IMR-90 (cell line): ENCODE measurements around the gene ST6GALNAC3. TPM values are rescaled to one million over a fixed set of nuclear protein-coding genes. Genes with fewer than 3 reads are reported as not detected.

Experiments
- ATAC-seq: fragments of 200-7000 bp; cut with Tn5 transposase; 2 replicates; pipeline ENCODE4 v1.9.1; 2020; ENCODE audit warnings: low read depth, mild to moderate bottlenecking, moderate library complexity
- BruUV-seq: library from RNA; stranded (reverse); fragments of 400-500 nt; replicated peaks from 2 replicates; lab custom pipeline; 2021; lab: Mats Ljungman, UMichigan
- CTCF ChIA-PET: fragments of 300-600 bp; formaldehyde crosslinking; extraction: SDS; loops from one replicate; lab custom pipeline; 2021; ENCODE audit warnings: antibody characterized with exemption; lab: Yijun Ruan, JAX
- POLR2A ChIA-PET: fragments of 300-600 bp; sonication (Branson Sonifier 250); formaldehyde crosslinking; loops from one replicate; lab custom pipeline; 2022; ENCODE audit warnings: antibody characterized with exemption; ENCODE audit not compliant: unreplicated experiment; lab: Charles Lee
- DNase-seq: peaks from one replicate; pipeline ENCODE4 v3.0.0; 2013
- H2AFZ ChIP-seq: replicated peaks from 2 replicates; pipeline ENCODE3; 2013; ENCODE audit warnings: low read length, mild to moderate bottlenecking; ENCODE audit not compliant: poor library complexity
- H2AK5ac ChIP-seq: 2 replicates; pipeline ENCODE4 v1.6.1; 2013; ENCODE audit warnings: low read depth, low read length, inconsistent platforms
- H2AK9ac ChIP-seq: replicated peaks from 2 replicates; pipeline ENCODE3; 2013; ENCODE audit warnings: mild to moderate bottlenecking, low read depth, low read length, moderate library complexity; ENCODE audit not compliant: poor library complexity
- H2BK120ac ChIP-seq: 2 replicates; pipeline ENCODE4 v1.6.1; 2013; ENCODE audit warnings: low read depth, low read length, inconsistent platforms
- H2BK15ac ChIP-seq: 3 replicates; pipeline ENCODE4 v1.6.1; 2013; ENCODE audit warnings: low read depth, low read length, inconsistent platforms
- H2BK20ac ChIP-seq: 2 replicates; pipeline ENCODE4 v1.6.1; 2013; ENCODE audit warnings: low read depth, mild to moderate bottlenecking, inconsistent platforms, low read length, moderate library complexity
- H2BK5ac ChIP-seq: 2 replicates; pipeline ENCODE4 v1.6.1; 2013; ENCODE audit warnings: mild to moderate bottlenecking, low read depth, low read length, inconsistent platforms; ENCODE audit not compliant: poor library complexity, severe bottlenecking
- H3K14ac ChIP-seq: replicated peaks from 2 replicates; pipeline ENCODE4 v1.6.1; 2013; ENCODE audit warnings: low read depth, low read length, inconsistent platforms
- H3K18ac ChIP-seq: 2 replicates; pipeline ENCODE4 v1.6.1; 2013; ENCODE audit warnings: low read depth, low read length, control low read depth
- H3K23ac ChIP-seq: 2 replicates; pipeline ENCODE4 v1.6.1; 2013; ENCODE audit warnings: low read depth, low read length, inconsistent platforms
- H3K27ac ChIP-seq: 2 replicates; pipeline ENCODE4 v1.5.1; 2013; ENCODE audit warnings: mild to moderate bottlenecking, control low read depth, low read length; ENCODE audit not compliant: insufficient read depth
- H3K27me3 ChIP-seq: 2 replicates; pipeline ENCODE4 v1.6.1; 2013; ENCODE audit warnings: low read length; ENCODE audit not compliant: control insufficient read depth, insufficient read depth
- H3K36me3 ChIP-seq: 2 replicates; pipeline ENCODE4 v1.6.1; 2013; ENCODE audit warnings: low read length, mixed read lengths; ENCODE audit not compliant: control insufficient read depth, insufficient read depth
- H3K4ac ChIP-seq: 2 replicates; pipeline ENCODE4 v1.6.1; 2013; ENCODE audit warnings: low read depth, low read length, inconsistent platforms
- H3K4me1 ChIP-seq: 2 replicates; pipeline ENCODE4 v1.6.1; 2013; ENCODE audit warnings: low read length, mixed read lengths; ENCODE audit not compliant: control insufficient read depth, insufficient read depth
- H3K4me2 ChIP-seq: 2 replicates; pipeline ENCODE4 v1.6.1; 2013; ENCODE audit warnings: low read depth, mild to moderate bottlenecking, control low read depth, low read length, moderate library complexity
- H3K4me3 ChIP-seq: 2 replicates; pipeline ENCODE4 v1.5.1; 2013; ENCODE audit warnings: low read depth, mild to moderate bottlenecking, control low read depth, low read length, moderate library complexity; ENCODE audit not compliant: insufficient read depth
- H3K56ac ChIP-seq: 2 replicates; pipeline ENCODE4 v1.6.1; 2013; ENCODE audit warnings: low read length, inconsistent platforms; ENCODE audit not compliant: insufficient read depth; ENCODE audit errors: extremely low read depth
- H3K79me1 ChIP-seq, 2 experiments: 2 replicates each; pipeline ENCODE4 v1.6.1; 2013; ENCODE audit warnings: low read length in 2 of 2, inconsistent platforms in 1 of 2, low read depth in 1 of 2
- H3K9ac ChIP-seq: 2 replicates; pipeline ENCODE4 v1.6.1; 2013; ENCODE audit warnings: low read depth, low read length, control low read depth
- H3K9me1 ChIP-seq: 2 replicates; pipeline ENCODE4 v1.6.1; 2013; ENCODE audit warnings: low read length, inconsistent platforms; ENCODE audit not compliant: insufficient read depth
- H3K9me3 ChIP-seq: 2 replicates; pipeline ENCODE4 v1.6.1; 2013; ENCODE audit warnings: low read length; ENCODE audit not compliant: control insufficient read depth, insufficient read depth
- H4K20me1 ChIP-seq: 2 replicates; pipeline ENCODE4 v1.6.1; 2013; ENCODE audit warnings: low read length, inconsistent platforms; ENCODE audit not compliant: insufficient read depth
- H4K5ac ChIP-seq: 2 replicates; pipeline ENCODE4 v1.6.1; 2013; ENCODE audit warnings: mild to moderate bottlenecking, low read depth, low read length, control low read depth
- H4K8ac ChIP-seq, 2 experiments: 2 replicates each; pipeline ENCODE4 v1.6.1; 2013; ENCODE audit warnings: low read depth in 2 of 2, low read length in 2 of 2, control low read depth in 1 of 2, inconsistent platforms in 1 of 2
- H4K91ac ChIP-seq: 2 replicates; pipeline ENCODE4 v1.6.1; 2013; ENCODE audit warnings: low read depth, low read length, inconsistent platforms; ENCODE audit not compliant: insufficient read depth
- CEBPB ChIP-seq: IDR thresholded peaks from 2 replicates; pipeline ENCODE4 v1.6.1; 2012; ENCODE audit warnings: low read depth, low read length, improper control_type of control experiment
- MAZ ChIP-seq: IDR thresholded peaks from 2 replicates; pipeline ENCODE4 v1.6.1; 2012; ENCODE audit warnings: low read depth, mild to moderate bottlenecking, low read length, improper control_type of control experiment, moderate library complexity, borderline replicate concordance
- MXI1 ChIP-seq: IDR thresholded peaks from 2 replicates; pipeline ENCODE4 v1.6.1; 2012; ENCODE audit warnings: low read depth, mild to moderate bottlenecking, low read length, moderate library complexity, borderline replicate concordance
- POLR2A ChIP-seq: IDR thresholded peaks from 2 replicates; pipeline ENCODE4 v1.6.1; 2012; ENCODE audit warnings: mild to moderate bottlenecking, low read depth, low read length
- RCOR1 ChIP-seq: IDR thresholded peaks from 2 replicates; pipeline ENCODE4 v1.6.1; 2012; ENCODE audit warnings: mild to moderate bottlenecking, low read length, improper control_type of control experiment; ENCODE audit not compliant: insufficient replicate concordance
- WGBS, 2 experiments: methylation state at CpG; one replicate each; pipeline versions ENCODE4 v1.1.5 to v1.1.7; 2013; ENCODE audit warnings: missing lambda C conversion rate in 2 of 2; ENCODE audit not compliant: insufficient read length in 1 of 2; ENCODE audit errors: extremely low coverage in 2 of 2; 5-methylcytosine and 5-hydroxymethylcytosine counted together
- dilution Hi-C: fragments of 300-500 bp; cut with HindIII; formaldehyde crosslinking; loops from one replicate; pipeline ENCODE4 v1.14.3; 2018; ENCODE audit warnings: low sequenced_read_pairs; ENCODE audit not compliant: unreplicated experiment
- in situ Hi-C: fragments of 300-500 bp; cut with MboI; formaldehyde crosslinking; loops from 3 replicates; pipeline ENCODE4 v1.14.3; 2019; ENCODE audit warnings: low sequenced_read_pairs, inconsistent platforms, mixed read lengths
- intact Hi-C: fragments of 100-400 bp; cut with micrococcal nuclease; formaldehyde crosslinking; loops from 2 replicates; pipeline ENCODE4 v1.10.0; 2022
- polyA plus RNA-seq, 3 experiments: library from polyadenylated mRNA; depleted of rRNA; stranded (reverse); fragments of >200 nt; gene quantifications; 2 replicates each; pipeline ENCODE4 v1.2.3, GENCODE V29; 2012; ENCODE audit warnings: low replicate concordance in 1 of 3
- total RNA-seq: library from RNA; depleted of rRNA; stranded (reverse); fragments of >200 nt; gene quantifications from 2 replicates; pipeline ENCODE4 v1.2.3, GENCODE V29; 2012
- TF ChIP-seq, protein P1 (sequence below): fragments of 150-350 bp; IDR thresholded peaks from 2 replicates; pipeline ENCODE4 v1.6.1; 2016; ENCODE audit warnings: low read depth, mild to moderate bottlenecking, low read length, moderate library complexity, borderline replicate concordance
- TF ChIP-seq, protein P2 (sequence below): conservative IDR thresholded peaks from 2 replicates; pipeline ENCODE4 v1.5.1; 2012; ENCODE audit warnings: mild to moderate bottlenecking, low read depth, low read length, improper control_type of control experiment

ST6GALNAC3 gene
- total and polyA plus RNA-seq, 2 of the 4 experiments (the other 2 are of a cell fraction), result 0.65 to 1.3 TPM

DNA sequence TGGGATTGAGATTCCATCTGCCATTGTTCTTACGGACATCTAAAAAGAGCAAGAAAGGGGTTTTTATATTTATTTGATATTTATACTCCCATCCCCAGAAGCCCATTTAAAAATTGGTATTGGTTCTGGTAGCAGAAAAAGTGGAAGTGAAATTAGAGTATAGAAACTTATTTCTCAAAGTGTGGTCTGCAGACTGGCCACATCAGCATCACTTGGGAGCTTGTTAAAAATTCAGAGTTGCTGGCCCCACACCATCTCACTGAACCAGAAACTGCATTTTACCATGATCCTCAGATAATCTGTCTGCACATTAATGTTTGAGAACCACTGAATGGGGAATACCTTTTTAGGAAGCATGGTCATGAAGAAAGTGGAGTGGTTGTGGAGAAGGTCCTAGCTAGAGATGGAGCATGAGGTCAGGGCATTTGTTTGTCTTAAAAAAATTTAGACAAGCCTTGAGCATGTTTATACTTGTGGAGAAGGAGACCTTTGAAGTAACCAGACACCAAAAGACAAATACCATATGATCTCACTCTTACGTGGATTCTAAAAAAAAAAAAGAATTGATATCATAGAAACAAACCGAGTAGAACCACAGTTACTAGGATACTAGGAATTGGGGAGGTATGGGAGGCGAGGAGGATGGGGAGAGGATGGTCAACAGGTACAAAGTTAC, 116.3 kb downstream of the ST6GALNAC3 start:
- Histone ChIP-seq H3K9ac (no peak overlapping the region), H3K14ac (no peak overlapping the region), H2BK20ac (no peak overlapping the region), H3K27me3 (no peaks in the 10 kb centered on the region), H3K79me1 (no peaks in the 10 kb centered on the region), H3K4me3 (no peak overlapping the region), H3K9me1 (no peaks in the 10 kb centered on the region), H2AK9ac (no peak overlapping the region), H4K5ac (no peak overlapping the region), H3K4me2 (no peak overlapping the region), H3K36me3 (no peaks in the 10 kb centered on the region), H3K4me1 (no peaks in the 10 kb centered on the region), H4K8ac (no peak overlapping the region), H3K56ac (no peak overlapping the region), H4K20me1 (no peaks in the 10 kb centered on the region), H2AFZ (no peak overlapping the region), H3K4ac (no peak overlapping the region), H2BK5ac (no peak overlapping the region), H2AK5ac (no peak overlapping the region), H3K27ac (no peak overlapping the region), H3K9me3 (no peaks in the 10 kb centered on the region), H3K23ac (no peak overlapping the region), H2BK15ac (no peak overlapping the region), H2BK120ac (no peak overlapping the region), H3K18ac (no peak overlapping the region), H4K91ac (no peak overlapping the region)
- ATAC-seq (no peak), DNase-seq (no peak)
- intact Hi-C loops, result no loop called here
- POLR2A ChIA-PET, result no interaction called here
- no CpG with 5 or more reads among the region's 4 CpGs for WGBS, 2 experiments
- no TSS peak for BruUV-seq
- in situ Hi-C loops, result no loop called here
- CTCF ChIA-PET, result interaction anchor here (0.7 kb wide), 1 partner anchor 1093 kb away, joined by 3 read pairs; no protein-coding TSS in a partner anchor
- dilution Hi-C loops, result no loop called here
- TF ChIP-seq, protein P1, sequence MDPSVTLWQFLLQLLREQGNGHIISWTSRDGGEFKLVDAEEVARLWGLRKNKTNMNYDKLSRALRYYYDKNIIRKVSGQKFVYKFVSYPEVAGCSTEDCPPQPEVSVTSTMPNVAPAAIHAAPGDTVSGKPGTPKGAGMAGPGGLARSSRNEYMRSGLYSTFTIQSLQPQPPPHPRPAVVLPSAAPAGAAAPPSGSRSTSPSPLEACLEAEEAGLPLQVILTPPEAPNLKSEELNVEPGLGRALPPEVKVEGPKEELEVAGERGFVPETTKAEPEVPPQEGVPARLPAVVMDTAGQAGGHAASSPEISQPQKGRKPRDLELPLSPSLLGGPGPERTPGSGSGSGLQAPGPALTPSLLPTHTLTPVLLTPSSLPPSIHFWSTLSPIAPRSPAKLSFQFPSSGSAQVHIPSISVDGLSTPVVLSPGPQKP, result no peak
- TF ChIP-seq CEBPB (no peak), RCOR1 (no peak), POLR2A (no peak), MAZ (no peak), MXI1 (no peak)
- TF ChIP-seq, protein P2, sequence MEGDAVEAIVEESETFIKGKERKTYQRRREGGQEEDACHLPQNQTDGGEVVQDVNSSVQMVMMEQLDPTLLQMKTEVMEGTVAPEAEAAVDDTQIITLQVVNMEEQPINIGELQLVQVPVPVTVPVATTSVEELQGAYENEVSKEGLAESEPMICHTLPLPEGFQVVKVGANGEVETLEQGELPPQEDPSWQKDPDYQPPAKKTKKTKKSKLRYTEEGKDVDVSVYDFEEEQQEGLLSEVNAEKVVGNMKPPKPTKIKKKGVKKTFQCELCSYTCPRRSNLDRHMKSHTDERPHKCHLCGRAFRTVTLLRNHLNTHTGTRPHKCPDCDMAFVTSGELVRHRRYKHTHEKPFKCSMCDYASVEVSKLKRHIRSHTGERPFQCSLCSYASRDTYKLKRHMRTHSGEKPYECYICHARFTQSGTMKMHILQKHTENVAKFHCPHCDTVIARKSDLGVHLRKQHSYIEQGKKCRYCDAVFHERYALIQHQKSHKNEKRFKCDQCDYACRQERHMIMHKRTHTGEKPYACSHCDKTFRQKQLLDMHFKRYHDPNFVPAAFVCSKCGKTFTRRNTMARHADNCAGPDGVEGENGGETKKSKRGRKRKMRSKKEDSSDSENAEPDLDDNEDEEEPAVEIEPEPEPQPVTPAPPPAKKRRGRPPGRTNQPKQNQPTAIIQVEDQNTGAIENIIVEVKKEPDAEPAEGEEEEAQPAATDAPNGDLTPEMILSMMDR, result no peak
